Activated CD4-positive, alpha-beta T cell treated with anti-CD3 and anti-CD28 coated beads, Interleukin-2, amount 50 U/mL, for 16 hours (primary cell): Measurements from ENCODE around the gene TIMM21.

Source experiments
- DNase-seq: peaks from one replicate; pipeline ENCODE4 v3.0.0-alpha.2; 2020

TIMM21 gene

GRCh38 chr18:74147779-74148542, at the start of gene TIMM21, which contains the start of gene FBXO15:
Gene TIMM21 (plus strand): TSS chr18:74148523. CDS start chr18:74148809, 286 bp downstream.
Gene FBXO15 (minus strand): TSS chr18:74147834. CDS start chr18:74147785, 49 bp downstream.
- peak; percentile 97 for DNase-seq

GRCh38 chr18:74108460-74108859, 39.9 kb upstream of the TIMM21 start:
- no peak for DNase-seq

- no peak for DNase-seq
Measured at GRCh38 chr18:74110149-74110548, 38.2 kb upstream of the TIMM21 start.

- DNase-seq: no peak
Measured at GRCh38 chr18:74110976-74111375, 37.3 kb upstream of the TIMM21 start.

- no peak for DNase-seq
Measured at GRCh38 chr18:74113711-74114110, 34.6 kb upstream of the TIMM21 start.

GRCh38 chr18:74114116-74114515, 34.2 kb upstream of the TIMM21 start:
- no peak for DNase-seq

GRCh38 chr18:74115046-74115445, 33.3 kb upstream of the TIMM21 start:
- DNase-seq: no peak

GRCh38 chr18:74116633-74117554, 31.4 kb upstream of the TIMM21 start:
- no peak for DNase-seq

GRCh38 chr18:74123200-74123599, 25.1 kb upstream of the TIMM21 start:
- DNase-seq: no peak

GRCh38 chr18:74124642-74125041, 23.7 kb upstream of the TIMM21 start:
- DNase-seq: no peak

GRCh38 chr18:74126684-74127655, 21.4 kb upstream of the TIMM21 start:
- no peak for DNase-seq

- no peak for DNase-seq
Measured at GRCh38 chr18:74128159-74128558, 20.2 kb upstream of the TIMM21 start.

- no peak for DNase-seq
Measured at GRCh38 chr18:74131124-74131523, 17.2 kb upstream of the TIMM21 start.

- no peak for DNase-seq
Measured at GRCh38 chr18:74132201-74132600, 16.1 kb upstream of the TIMM21 start.

- DNase-seq: no peak
Measured at GRCh38 chr18:74137920-74138538, 10.3 kb upstream of the TIMM21 start.

GRCh38 chr18:74139411-74139810, 8.9 kb upstream of the TIMM21 start:
- DNase-seq: no peak

- peak; percentile 67 for DNase-seq
Measured at GRCh38 chr18:74139888-74140287, 8.4 kb upstream of the TIMM21 start.

GRCh38 chr18:74140582-74140981, 7.7 kb upstream of the TIMM21 start:
- no peak for DNase-seq

GRCh38 chr18:74141667-74142066, 6.7 kb upstream of the TIMM21 start:
- DNase-seq: no peak

GRCh38 chr18:74142252-74142651, 6.1 kb upstream of the TIMM21 start:
- DNase-seq: no peak

GRCh38 chr18:74146756-74147155, 1.6 kb upstream of the TIMM21 start:
- DNase-seq: no peak

GRCh38 chr18:74147491-74147778, 888 bp upstream of the TIMM21 start:
- DNase-seq: no peak
